ENCODE measurements around the gene ANKFN1.

Gene ANKFN1

GRCh38 chr17:56514899-56515298 is 361.6 kb downstream of the ANKFN1 start:
- no peak for DNase-seq

GRCh38 chr17:56521414-56522141 is 368.3 kb downstream of the ANKFN1 start:
- no peak for DNase-seq

GRCh38 chr17:56523042-56523441 is 369.8 kb downstream of the ANKFN1 start:
- no peak for DNase-seq

GRCh38 chr17:56528696-56529095 is 375.4 kb downstream of the ANKFN1 start:
- DNase-seq = no peak

- no peak for DNase-seq
Observed at GRCh38 chr17:56532926-56533325, 379.7 kb downstream of the ANKFN1 start.

- no peak for DNase-seq
Observed at GRCh38 chr17:56536766-56537165, 383.5 kb downstream of the ANKFN1 start.

GRCh38 chr17:56540836-56541235 is 387.6 kb downstream of the ANKFN1 start:
- DNase-seq = no peak

GRCh38 chr17:56543280-56543679 is 390.0 kb downstream of the ANKFN1 start:
- DNase-seq = no peak

- no peak for DNase-seq
Observed at GRCh38 chr17:56545106-56545505, 391.8 kb downstream of the ANKFN1 start.

GRCh38 chr17:56545930-56546329 is 392.7 kb downstream of the ANKFN1 start:
- DNase-seq = no peak

GRCh38 chr17:56548661-56549060 is 395.4 kb downstream of the ANKFN1 start:
- no peak for DNase-seq

GRCh38 chr17:56549501-56549900 is 396.2 kb downstream of the ANKFN1 start:
- no peak for DNase-seq

GRCh38 chr17:56557682-56558081 is 404.4 kb downstream of the ANKFN1 start:
- DNase-seq = no peak

GRCh38 chr17:56558088-56558487 is 404.8 kb downstream of the ANKFN1 start:
- DNase-seq = no peak

Measured in NCI-H2227 treated with DMSO at 0.1 percent for 48 hours (cell line).